Measurements from ENCODE around the gene ST6GALNAC1.
"Not testable (repeated sequence)": the region's sequence is repeated elsewhere in the genome, so short reads cannot be mapped to it uniquely, and the experiment has no call there.

Gene ST6GALNAC1

GRCh38 chr17:76614912-76615617 is 28.5 kb downstream of the ST6GALNAC1 start:
- TF ChIP-seq POLR2AphosphoS5 (IDR thresholded peaks at IDR 0.05; ENCODE audit: low read depth, low read length) (no peak), POLR2A (IDR thresholded peaks at IDR 0.05; ENCODE audit: low read depth, low read length) (no peak), TAF1 (IDR thresholded peaks at IDR 0.05; ENCODE audit: borderline replicate concordance, low read depth, low read length) (no peak)
- no peak for DNase-seq (ENCODE audit: insufficient read length)
- FAIRE-seq, result no peak

GRCh38 chr17:76614064-76614759 is 29.3 kb downstream of the ST6GALNAC1 start:
- FAIRE-seq; DNase-seq (ENCODE audit: insufficient read length): not testable (repeated sequence)

- FAIRE-seq, result no peak
- TF ChIP-seq TAF1 (IDR thresholded peaks at IDR 0.05; ENCODE audit: borderline replicate concordance, low read depth, low read length) (no peak), POLR2A (IDR thresholded peaks at IDR 0.05; ENCODE audit: low read depth, low read length) (no peak), POLR2AphosphoS5 (IDR thresholded peaks at IDR 0.05; ENCODE audit: low read depth, low read length) (no peak)
- no peak for DNase-seq (ENCODE audit: insufficient read length)
Measured at GRCh38 chr17:76612977-76613851, 30.3 kb downstream of the ST6GALNAC1 start.

- TF ChIP-seq POLR2AphosphoS5 (IDR thresholded peaks at IDR 0.05; ENCODE audit: low read depth, low read length), result no peak
- no peak for TF ChIP-seq TAF1 (IDR thresholded peaks at IDR 0.05; ENCODE audit: borderline replicate concordance, low read depth, low read length)
- TF ChIP-seq POLR2A (IDR thresholded peaks at IDR 0.05; ENCODE audit: low read depth, low read length), result no peak
- no peak for DNase-seq (ENCODE audit: insufficient read length)
- FAIRE-seq, result no peak
Measured at GRCh38 chr17:76612465-76612864, 31.1 kb downstream of the ST6GALNAC1 start.

GRCh38 chr17:76611758-76612157 is 31.8 kb downstream of the ST6GALNAC1 start:
- DNase-seq (ENCODE audit: insufficient read length) (no peak), FAIRE-seq (no peak)
- TF ChIP-seq POLR2A (IDR thresholded peaks at IDR 0.05; ENCODE audit: low read depth, low read length) (no peak), POLR2AphosphoS5 (IDR thresholded peaks at IDR 0.05; ENCODE audit: low read depth, low read length) (no peak), TAF1 (IDR thresholded peaks at IDR 0.05; ENCODE audit: borderline replicate concordance, low read depth, low read length) (no peak)

GRCh38 chr17:76611080-76611749 is 32.3 kb downstream of the ST6GALNAC1 start:
- FAIRE-seq, result not testable (repeated sequence)

GRCh38 chr17:76606685-76607084 is 36.9 kb downstream of the ST6GALNAC1 start:
- not testable (repeated sequence) for DNase-seq (ENCODE audit: insufficient read length); FAIRE-seq

More at GRCh38 chr17:76611080-76611749, 32.3 kb downstream of the ST6GALNAC1 start:
- DNase-seq (ENCODE audit: insufficient read length), result not testable (repeated sequence)

- DNase-seq (ENCODE audit: insufficient read length) (no peak), FAIRE-seq (no peak)
- TF ChIP-seq POLR2A (IDR thresholded peaks at IDR 0.05; ENCODE audit: low read depth, low read length) (no peak), POLR2AphosphoS5 (IDR thresholded peaks at IDR 0.05; ENCODE audit: low read depth, low read length) (no peak), TAF1 (IDR thresholded peaks at IDR 0.05; ENCODE audit: borderline replicate concordance, low read depth, low read length) (no peak)
Measured at GRCh38 chr17:76601065-76601464, 42.5 kb downstream of the ST6GALNAC1 start.

GRCh38 chr17:76599694-76600460 is 43.7 kb downstream of the ST6GALNAC1 start:
- FAIRE-seq (no peak), DNase-seq (ENCODE audit: insufficient read length) (no peak)
- TF ChIP-seq POLR2AphosphoS5 (IDR thresholded peaks at IDR 0.05; ENCODE audit: low read depth, low read length) (no peak), POLR2A (IDR thresholded peaks at IDR 0.05; ENCODE audit: low read depth, low read length) (no peak)

- no peak for TF ChIP-seq TAF1 (IDR thresholded peaks at IDR 0.05; ENCODE audit: borderline replicate concordance, low read depth, low read length)
- TF ChIP-seq POLR2AphosphoS5 (IDR thresholded peaks at IDR 0.05; ENCODE audit: low read depth, low read length), result no peak
- TF ChIP-seq POLR2A (IDR thresholded peaks at IDR 0.05; ENCODE audit: low read depth, low read length), result no peak
- DNase-seq (ENCODE audit: insufficient read length), result no peak
- FAIRE-seq, result no peak
Measured at GRCh38 chr17:76598004-76598439, 45.5 kb downstream of the ST6GALNAC1 start.

Measured in GM12892 (cell line).